ENCODE measurements around the gene GLCE.
"Not testable (repeated sequence)": the region's sequence is repeated elsewhere in the genome, so short reads cannot be mapped to it uniquely, and the experiment has no call there.

GLCE gene

DNA sequence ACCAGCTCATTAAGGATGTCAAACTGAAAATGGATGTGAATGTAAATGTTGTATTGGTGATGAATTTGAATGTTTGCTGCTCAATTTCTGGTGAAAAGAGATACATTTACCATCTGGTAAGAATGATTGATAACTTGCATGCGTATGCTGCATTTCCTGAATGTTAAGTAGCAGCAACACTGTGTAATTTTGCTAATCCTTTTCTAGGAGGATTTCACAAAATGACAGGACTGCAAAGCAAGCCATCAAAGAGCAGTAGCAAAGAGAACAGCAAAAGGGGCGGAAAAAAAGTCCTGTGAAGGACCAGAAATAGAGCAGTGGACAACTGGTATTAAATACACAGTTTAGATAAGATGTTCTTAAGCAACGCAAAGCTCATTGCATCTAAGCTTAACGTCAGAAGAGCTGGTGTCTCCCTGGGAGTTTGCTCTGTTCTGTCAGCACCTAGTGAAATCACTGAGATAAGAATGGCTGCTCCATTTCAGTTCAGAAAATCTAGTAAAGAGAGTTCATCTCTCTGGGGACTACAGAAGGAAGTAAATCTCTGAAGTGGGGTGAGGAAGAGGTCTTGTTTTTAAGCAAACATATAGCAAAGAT lies 114.7 kb downstream of the GLCE start:
- DNase-seq (ENCODE audit: low spot score) = no peak

DNA sequence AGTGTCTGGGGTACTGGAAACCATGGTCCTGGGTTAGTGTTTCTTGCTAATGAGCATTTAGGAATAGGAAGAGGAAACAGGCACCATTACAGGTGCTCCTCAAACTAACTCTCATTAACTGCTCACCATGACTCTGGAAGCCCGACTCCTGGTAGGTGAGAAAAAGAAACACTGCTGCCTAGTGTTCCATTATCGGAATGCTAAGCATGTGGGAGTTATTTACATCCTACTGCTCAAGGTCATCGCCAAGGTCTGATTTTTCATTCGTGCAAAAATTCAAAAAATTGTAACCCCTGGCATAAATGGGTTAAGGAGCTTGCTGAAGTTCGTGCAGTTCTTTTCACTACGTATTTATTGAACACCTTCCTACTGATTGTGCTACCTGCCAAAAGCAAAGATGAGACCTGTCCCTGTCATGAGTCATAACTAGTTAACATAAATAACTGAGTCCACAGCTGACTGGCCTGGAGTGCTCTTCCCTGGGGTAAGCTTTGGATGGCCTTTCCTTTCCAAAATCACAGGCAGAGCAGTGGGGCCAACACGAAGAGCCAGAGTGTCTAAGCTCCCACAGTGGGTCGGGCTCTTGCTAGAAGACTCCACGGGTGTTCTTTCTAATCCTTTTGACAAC lies 115.6 kb downstream of the GLCE start:
- DNase-seq (ENCODE audit: low spot score) = no peak

DNA sequence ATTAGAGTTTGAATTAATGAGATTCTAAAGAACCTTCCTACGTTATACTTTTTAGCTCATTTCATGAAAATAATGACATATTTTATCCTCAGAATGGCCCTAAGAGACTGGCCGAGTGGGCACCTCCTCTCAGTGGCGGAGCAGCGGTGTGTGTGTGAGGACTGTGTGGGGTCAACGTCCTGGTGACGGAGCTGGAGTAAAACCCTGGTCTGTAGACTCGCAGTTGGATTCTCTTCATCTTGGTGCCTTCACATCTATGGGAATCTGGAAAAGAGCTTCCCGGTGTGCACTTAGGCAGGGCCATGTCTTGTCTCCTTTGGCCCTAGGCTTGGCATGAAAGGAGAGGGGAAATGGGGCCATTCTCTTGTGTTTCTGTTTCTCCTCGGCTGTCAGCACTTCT lies 116.9 kb downstream of the GLCE start:
- no peak for DNase-seq (ENCODE audit: low spot score)

DNA sequence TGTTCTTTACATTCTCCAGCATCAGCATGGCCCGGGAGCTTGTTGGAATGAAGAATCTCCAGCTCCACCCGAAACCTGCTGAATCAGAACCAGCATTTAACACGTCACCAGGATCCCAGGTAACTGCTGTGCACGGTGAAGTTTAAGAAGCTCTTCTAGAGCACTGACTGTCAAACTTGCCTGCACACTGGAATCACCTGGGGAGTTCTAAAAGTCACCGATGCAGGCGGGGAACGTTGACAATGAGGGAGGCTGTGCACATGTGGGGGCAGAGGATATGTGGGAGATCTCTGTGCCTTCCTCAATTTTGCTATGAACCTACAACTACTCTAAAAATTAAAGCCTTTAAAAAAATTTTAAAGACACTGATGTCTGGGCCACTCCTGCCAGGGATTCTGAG lies 119.2 kb downstream of the GLCE start:
- no peak for DNase-seq (ENCODE audit: low spot score)

DNA sequence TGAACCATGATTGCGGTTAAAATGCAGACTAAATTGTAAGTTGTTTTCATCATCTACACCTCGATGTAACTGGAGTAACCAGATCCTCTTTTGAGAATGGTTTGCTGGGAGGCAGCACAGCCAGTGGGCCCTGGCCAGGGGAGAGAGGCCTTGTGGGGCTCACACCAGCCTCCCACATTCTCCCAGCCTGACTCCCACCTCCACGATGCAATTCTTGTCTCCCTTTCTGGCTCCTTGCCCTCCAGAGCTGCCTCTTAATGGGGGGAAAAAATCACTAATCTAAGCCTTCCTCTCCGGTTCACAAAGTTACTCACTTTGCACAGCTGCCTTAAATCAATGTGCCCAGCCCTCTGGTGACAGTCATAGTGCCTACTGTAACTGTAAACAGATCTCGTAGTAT lies 120.3 kb downstream of the GLCE start:
- DNase-seq (ENCODE audit: low spot score) = no peak

DNA sequence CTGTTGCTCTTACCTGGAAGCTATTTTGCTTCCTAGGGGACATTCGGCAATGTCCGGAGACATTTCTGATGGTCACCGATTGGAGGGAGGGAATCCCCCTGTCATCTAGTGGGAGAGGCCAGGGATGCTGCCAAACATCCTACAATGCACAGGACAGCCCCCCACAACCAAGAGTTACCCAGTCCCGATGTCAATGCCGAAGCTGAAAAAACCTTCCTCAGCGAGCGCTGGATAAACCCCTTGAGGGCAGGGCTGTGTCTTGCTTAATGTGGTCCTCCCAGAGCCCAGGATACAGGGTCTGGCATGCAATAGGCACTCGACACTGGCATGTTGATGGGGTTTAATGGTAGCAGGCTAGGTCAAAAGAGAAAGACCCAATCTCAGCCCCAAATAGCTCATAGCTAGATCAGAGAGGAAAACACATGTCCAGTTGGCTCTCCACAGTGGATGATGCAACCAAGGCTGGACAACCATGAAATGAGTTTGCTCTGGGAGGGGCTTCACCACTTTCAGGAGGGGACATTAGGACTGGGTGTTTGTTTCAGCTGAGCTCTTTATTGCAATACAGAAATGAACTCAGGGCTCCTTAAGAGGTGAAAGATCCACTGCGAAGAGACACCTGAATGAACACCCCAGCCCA lies 121.8 kb downstream of the GLCE start:
- no peak for DNase-seq (ENCODE audit: low spot score)

DNA sequence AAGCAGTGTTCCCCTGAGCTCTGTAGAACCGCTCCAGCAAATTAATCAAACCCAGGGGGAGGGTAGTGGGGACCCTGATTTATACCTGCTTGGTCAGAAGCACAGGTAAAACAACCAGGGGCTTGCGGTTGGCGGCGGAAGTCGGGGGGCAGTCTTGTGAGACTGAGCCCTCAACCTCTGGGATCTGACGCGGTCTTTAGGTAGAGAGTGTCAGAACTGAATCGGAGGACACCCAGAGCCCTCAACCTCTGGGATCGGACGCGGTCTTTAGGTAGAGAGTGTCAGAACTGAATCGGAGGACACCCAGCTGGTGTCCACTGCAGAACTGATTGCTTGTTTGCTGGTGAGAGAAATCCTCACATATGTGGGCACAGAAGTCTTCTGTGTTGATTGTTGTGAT lies 125.4 kb downstream of the GLCE start:
- no peak for DNase-seq (ENCODE audit: low spot score)

DNA sequence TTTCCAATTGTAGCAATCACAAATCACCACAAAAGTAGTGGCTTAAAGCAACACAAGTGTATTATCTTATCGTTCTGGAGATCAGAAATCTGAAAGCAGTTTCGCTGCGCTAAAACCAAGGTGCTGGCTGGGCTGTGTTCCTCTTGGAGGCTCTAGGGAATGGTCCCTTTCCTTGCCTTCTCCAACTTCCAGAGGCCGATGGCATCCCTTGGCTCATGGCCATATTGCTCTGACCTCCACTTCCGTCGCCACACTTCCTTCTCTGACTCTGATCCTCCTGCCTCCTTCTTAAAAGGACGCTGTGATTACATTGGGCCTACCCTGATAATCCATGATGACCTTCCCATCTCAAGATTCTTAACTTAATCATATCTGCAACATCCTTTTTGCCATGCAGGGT lies 127.6 kb downstream of the GLCE start:
- DNase-seq (ENCODE audit: low spot score) = no peak

DNA sequence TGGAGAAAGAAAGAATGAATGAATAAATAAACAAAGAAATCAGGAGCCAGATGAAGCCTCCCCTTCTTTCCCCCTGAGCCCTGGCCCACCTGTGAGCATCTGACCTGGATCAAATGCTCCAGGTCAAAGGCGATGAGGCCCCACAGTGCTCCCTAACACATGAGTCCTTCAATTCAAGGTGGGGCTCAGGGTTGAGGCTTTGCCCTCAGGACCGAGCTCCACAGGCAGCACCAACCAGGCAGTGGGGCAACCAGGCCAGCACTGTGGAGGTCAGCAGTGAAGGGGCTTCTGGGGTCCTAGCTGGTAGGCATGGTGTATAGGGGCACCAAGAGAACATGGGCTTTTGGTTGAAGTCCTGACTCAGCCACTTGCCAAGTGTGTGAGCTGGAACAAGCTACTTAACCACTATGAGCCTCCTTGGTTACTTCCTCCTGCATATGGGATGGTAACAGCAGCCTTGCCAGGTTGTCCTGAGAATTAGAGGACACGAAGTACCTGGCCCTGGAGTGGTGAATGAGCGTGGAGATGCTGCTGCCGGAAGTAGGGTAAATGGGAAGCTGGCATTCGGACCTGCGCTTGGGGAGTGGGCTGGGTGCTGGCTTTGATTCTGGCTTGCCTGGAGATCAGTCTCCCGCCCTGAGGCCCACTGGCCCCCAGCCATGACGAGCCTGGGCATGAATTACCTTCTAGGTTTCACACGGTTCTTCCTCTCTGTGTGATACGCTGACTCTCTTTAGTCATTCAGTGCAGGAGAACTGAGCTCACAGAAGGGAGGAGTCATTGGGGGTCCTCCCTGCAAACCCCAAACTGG lies 128.3 kb downstream of the GLCE start:
- DNase-seq (ENCODE audit: low spot score) = no peak

DNA sequence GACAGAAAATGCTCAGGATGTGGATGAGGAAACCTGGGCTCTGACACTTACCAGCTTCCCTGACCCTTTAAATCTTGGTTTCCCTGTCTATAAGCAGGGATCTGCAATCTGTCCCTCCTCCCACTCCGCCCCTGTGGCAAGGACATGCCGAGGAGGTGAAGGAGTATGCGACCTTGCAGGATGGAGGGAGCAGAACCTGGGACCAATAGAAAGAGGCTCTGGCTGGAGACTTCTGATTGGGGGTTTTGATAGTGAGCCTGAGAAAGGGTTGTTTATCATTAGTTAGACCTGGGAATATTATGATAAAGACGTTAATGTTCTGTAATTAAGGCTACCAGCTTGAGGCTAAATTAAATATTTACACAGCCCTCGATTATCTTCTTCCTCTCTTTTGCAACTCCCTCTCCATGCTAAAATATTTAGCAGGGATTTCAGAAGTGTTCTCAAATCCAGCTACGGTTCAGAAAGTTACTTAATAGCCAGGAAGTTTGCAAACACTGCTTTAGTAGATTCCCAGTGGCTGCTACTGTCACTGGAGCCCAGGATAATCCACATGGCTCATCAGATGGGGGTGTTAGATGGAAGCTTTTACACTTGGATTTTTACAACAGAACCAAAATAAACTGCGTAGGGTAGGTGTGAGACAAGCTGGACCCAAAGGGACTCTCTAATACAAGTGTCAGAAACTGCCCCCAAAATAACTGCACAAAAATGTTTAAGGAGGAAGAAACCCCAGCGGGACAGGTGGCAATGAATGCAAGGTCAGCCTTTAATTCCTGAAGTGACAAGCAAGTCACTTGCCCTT lies 129.1 kb downstream of the GLCE start:
- no peak for DNase-seq (ENCODE audit: low spot score)

DNA sequence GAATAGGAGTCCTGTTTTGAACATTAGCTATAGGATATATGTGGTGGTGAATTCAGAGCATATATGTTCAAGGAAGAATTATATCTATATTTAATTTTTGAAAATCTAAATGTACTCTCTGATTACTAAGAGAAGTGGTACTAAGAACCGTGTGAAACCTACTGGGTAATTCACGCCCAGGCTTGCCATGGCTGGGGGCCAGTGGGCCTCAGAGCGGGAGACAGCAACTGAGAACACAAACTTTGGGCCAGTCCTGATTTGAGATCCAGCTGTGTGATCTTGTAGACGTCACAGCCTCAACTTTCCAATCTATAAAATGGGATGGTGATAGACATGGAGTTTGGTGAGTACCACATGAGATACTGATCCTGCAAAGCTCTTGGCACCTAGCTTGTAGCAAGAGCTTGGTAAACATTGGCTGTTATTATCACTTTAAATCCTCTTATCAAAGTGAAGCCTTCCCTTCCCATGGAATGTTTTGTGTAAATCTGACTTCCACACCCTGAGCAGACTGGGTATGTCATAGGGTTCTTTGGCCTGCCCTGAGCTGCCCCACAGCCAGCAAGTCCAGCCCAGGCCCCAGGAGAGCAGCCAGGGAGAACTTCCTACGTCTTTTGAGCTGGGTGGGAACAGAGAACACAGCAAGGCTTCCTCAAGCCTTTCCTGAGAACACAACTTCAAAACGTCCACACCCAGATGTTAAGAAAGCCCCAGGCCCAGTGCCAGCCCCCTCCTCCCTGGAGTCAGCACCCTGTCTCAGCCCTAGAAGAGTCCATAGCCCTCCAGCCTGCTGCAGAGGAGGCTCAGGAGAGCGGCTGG lies 130.1 kb downstream of the GLCE start:
- DNase-seq (ENCODE audit: low spot score) = no peak

DNA sequence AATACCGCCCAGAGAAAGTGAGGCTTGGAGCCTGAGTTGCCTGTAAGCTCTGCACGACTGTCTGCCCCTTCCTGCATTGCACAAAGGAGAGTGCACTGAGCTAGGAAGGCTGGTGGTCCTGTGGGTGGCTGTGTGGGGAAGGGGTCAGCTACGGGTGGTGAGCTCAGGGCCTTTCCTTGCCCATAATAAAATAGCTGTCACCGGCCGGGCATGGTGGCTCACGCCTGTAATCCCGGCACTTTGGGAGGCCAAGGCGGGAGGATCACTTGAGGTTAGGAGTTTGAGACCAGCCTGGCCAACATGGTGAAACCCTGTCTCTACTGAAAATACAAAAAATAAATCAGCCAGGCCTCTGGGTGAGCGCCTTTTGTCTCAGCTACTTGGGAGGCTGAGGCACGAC lies 131.2 kb downstream of the GLCE start:
- DNase-seq (ENCODE audit: low spot score) = not testable (repeated sequence)

DNA sequence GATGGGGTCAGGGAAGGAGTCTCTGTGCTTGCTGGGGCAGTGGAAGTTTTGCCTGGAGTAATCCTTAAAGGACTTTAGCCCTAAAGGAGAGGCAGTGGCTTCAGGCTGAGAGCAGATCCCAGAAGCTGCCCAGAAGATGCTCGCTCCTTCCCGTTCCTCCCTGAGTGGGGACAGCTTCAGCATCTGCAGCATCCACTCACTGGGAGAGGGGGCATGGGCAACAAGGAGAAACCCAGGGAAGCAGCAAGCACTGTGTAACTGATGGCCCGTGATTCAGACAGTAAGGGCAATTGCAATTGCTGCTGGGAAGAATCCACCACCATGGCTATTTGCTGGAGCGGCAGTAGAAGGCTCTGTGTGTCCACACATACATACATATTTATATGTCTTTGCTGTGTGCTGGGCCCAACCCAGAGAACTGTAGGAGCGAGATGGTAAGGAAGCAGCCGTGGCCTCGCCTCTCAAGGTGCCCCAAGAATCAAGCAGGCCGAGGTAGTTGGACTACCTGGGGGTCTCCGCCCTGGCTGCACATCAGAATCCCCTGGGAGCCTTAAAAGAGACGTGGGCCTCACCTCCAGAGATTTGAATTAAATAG lies 132.5 kb downstream of the GLCE start:
- no peak for DNase-seq (ENCODE audit: low spot score)

DNA sequence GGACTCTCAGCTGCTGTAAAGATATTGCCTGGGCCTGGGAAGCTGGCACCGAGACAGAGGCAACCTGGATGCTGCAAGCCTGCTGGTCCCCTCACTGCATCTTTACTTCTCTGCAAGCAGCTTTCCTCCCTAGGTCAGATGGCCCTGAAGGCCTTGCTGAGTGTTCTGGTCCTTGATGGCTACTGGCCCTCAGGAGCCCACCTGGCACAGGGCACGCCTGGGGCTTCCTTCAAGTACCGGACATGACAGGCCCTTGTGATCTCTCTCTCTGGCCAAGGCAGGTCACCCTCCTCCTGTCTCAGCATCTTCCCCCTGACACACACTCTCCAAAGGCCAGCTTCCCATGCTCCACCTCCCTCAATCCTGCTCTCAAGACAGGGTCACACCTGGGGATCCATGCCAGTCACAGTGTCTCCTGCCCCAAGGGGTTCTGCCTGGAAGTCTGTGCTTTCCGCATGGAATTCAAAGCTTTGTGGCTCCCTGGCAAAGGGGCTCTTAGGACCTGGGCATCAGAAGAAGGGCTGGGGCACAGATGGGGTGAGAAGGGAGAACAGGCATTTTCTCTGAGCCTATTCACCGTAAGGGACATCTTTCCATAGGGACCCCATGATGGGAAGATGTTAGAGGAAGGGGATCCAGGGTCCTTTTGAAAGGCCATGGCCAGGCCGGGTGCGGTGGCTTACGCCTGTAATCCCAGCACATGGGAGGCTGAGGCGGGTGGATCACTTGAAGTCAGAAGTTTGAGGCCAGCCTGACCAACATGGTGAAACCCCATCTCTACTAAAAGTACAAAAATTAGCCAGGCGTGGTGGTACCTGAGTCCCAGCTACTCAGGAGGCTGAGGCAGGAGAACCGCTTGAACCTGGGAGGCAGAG lies 133.5 kb downstream of the GLCE start:
- no peak for DNase-seq (ENCODE audit: low spot score)

DNA sequence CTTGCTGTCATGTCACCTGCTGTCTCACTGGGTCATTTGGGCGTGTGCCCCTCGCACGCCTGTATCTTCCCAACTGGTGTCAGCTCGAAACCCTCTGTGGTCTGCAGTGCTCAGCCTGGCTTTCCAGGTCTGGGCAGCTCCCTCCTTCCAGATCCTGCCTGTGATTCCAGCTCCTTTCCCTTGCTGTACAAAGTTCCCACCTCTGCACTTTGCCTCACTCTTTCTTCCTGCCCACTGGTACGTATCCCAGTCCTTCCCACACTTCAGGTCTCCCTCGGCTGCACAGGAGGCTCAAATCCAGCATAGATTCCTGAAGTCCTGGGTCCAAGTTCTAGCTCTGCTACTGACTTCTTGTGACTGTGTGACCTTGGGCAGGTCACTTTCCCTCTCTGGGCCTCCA lies 136.2 kb downstream of the GLCE start:
- DNase-seq (ENCODE audit: low spot score) = no peak

DNA sequence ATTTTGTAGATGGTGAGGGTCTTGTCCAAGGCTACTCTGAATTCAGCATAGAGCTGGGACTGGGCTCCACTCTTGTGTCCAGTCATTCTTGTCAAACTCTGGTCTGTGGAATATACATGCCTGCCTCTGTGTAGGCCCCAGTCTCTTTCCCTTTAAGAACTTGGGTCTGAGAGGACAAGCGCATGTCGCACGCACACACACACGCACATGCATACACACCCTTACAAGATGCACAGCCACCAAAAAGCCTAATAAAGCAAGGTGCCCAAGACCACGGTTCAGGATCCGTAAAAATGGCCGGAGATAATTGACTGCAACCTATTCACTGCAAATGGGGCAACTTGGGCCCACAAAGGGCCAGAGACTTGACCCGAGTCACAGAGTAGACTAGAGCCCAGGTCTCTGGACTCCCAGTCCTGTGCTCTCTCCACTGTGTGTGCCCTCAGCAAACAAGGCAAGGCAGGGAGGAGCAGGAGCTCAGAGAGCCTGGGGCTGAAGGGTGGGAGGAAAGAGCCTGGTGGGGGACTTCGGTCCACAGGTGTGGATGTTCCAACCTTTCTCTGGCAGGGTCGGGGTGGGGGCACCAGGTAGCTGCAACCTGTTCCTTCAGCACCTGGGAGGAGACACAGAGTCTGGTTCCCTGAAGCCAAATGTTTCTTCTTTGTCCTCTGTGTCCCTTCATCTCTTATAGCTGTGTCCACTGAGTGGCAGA lies 137.4 kb downstream of the GLCE start:
- DNase-seq (ENCODE audit: low spot score) = no peak

DNA sequence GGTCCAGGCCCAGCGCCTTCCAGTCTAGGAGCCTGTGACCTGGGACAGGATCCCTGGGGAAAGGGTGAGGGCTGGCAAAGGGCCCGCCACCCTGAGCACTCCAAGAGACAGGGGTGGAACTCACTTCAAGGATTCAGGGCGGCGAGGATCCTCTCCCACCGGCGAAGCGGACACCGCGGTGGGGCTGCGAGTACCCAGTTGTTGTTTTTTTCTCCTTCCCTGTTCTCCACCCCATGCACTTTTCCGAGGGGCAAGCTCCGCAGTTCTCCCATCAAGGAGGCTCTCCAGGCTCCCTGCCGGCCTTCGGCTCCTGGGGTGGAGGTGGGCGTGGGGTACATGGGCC lies 137.9 kb downstream of the GLCE start:
- no peak for DNase-seq (ENCODE audit: low spot score)

DNA sequence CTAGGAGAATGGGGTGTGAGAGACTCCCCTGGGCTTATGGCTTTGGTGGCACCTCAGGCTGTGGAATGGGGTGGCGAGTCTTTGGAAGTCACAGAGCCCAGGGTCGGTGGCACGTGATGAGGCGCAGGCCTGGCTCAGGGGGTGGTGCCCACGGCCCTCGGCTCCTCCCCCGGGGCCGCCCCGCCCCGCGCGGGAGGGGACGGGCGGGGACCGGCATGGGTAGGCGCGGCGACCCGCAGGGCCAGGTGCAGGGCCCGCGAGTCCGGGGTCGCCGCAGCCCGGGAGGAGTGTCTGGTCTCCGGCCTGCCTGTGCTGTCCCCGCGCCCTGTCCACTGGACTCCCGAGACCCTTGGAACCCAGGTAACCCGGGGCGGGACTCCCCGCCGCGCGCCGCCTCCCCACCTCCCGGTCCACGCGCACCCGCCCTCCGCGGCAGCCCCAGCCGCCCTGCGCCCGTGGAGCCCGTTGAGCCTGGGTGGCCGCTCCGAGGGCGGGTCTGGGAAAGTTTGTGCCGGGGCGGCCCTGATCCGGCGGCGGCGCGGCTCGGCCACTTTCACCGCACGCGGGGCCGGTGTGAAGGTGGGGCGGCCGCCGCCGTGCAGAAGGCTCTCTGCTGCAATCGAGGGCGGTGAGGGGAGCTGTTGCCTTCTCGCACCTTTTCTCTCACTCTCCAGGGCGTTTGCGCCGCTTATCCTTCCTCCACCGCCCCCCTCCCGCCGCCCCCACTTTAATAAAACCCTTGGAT lies 138.4 kb downstream of the GLCE start, which contains the start of gene PAQR5:
Gene PAQR5, plus strand, starts transcription at position 216 of the 745 bp plus-strand sequence. CDS start 61,169 bp downstream, outside the sequence.
- no peak for DNase-seq (ENCODE audit: low spot score)

Data from globus pallidus (tissue), 1 donor.